HG02610 (cell line): ENCODE results near the gene P2RX6.

ENCODE experiments used
- ATAC-seq: cut with Tn5 transposase; IDR thresholded peaks from one replicate; pipeline ENCODE4 v1.9.1; 2021; ENCODE audit warnings: mild to moderate bottlenecking, moderate library complexity; ENCODE audit not compliant: unreplicated experiment

The P2RX6 gene

DNA sequence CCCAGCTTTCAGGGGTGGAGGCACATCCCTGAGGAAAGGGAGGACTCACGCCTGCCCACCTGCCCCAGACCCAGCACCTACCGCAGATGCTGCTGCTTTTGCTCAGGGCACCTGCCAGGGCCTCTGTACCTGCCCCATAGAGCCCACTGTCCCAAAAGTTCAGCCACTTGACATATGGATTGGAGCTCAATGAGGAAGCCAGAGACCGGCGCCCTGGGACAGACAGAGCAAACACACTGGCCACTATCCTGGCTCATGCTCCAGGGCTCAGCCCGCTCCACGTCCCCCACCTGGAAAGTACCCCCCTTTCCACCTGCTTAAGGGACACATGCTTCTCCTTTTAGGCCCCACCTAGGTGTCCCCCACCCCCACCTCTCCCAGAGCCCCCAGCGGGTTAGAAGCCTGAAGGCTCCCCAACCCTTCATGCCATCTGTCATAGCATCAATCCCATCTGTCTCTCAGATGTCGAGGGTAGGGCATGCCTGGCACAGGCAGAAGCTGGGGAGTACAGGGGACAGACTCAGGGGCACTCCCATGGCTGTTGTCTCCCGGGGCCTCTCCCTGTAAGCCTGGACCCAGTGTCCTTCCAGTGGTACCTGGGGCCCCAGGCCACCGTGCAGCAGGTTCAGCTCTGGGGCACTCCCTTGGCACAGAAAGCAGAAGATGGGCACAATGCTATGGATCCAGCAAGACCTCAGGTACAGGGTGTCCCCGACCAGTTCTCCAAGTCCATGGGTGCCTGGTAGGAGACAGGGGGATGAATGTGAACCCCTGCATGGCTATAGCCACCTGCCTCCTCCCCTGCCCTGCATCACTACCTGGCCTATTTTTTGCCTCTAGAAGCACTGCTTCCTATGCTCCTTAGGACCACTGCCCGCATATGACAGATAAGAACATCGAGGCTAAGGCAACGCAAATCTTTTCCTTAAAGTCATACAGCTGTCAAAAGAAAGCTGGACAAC lies 2.2 kb upstream of the P2RX6 start:
- no peak for ATAC-seq

DNA sequence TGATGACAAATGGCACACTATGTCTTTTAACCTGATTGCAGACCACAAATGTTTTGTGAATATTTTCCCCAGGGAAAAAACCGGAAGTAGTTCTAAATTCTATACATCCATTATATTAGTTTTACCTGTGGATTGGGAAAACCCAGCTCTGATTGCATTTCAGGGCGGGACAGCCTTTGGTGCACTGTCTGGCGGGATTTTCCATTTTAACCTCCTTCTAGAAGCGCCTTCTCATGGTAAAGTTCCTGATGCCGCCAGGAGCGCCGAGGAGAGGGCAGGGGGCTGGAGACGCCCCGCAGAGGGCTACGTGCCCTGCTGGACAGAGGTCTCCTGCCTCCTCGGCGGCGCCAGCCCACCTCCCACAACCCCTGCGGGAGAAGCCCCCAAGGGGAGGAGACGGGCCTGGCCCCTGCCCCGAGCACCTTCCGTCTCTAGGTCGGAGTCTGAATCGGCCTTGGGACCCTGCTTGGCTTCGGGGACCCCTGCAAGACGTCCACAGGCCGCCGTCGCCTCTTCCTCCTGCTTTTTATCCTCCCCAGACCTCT lies 1.2 kb upstream of the P2RX6 start:
- ATAC-seq = no peak

GRCh38 chr22:21014202-21014725 lies 701 bp upstream of the P2RX6 start:
- no peak for ATAC-seq

DNA sequence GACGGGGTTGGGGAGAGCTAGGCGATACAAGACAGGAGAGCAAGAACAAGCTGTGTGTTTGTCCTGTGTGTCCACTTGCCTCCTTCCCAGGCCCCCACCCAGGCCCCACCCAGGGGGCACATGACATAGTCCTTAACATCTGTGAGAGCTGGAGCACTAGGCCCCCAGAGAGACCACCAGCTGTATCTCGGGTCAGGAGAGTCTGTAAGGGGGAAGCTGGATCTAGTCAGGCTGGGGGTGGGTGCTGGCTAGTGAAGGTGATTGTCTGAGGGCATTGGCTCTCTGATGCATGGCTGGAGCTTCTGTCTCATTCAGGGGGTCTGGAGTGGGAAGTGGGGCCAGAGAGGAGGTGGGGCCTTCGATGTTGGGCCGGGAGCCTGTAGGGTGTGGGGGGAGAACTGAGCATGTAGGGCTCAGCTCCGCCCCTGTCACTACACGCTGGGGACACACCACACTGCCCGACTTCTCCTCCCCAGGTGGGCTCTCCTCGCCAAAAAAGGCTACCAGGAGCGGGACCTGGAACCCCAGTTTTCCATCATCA lies 571 bp downstream of the P2RX6 start:
- no peak for ATAC-seq

GRCh38 chr22:21016644-21017420 lies 1.9 kb downstream of the P2RX6 start:
- no peak for ATAC-seq

GRCh38 chr22:21018314-21018713 lies 3.3 kb downstream of the P2RX6 start:
- ATAC-seq = no peak

DNA sequence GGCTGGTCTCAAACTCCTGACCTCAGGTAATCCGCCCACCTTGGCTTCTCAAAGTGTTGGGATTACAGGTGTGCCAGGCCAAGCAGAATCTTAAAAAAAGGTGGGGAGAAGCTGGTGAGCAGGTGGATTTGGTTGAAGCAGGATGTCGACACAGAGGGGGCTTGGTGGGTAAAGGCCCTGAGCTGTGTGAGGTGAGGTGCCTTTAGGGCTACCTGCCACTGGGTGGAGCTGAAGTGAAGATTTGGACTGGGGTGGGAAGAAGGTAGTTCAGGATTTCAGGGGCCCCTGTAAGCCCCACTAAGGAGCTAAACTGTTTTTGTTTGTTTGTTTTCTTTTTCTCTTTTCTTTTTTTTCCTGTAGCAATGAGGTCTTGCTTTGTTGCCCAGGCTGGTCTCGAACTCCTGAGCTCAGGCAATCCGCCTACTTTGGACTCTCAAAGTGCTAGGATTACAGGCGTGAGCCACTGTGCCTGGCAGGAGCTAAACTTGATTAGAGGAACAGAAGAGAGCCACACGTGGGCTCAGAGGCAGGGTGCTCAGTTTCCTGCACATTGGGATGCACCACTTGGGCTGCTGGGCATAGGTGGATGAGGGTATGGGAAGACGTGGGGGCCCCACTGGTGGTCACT lies 6.0 kb downstream of the P2RX6 start:
- no peak for ATAC-seq

DNA sequence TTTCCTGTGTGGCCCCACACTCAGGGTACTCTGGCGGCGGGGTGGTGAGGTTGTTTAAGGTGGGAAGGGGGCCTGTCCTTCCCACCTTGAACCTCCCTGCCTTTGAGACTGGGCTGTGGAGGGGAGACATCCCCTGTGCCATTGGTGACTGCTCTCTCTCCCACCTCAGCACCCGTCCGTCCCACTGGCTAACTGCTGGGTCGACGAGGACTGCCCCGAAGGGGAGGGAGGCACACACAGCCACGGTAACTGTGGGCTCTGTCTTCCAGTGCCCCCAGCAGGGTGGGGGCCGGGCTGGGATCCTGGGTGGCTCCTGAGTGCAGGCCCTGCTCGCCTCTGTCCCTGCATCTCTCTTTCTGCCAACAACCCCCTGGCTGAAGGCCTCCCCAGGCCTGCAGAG lies 7.5 kb downstream of the P2RX6 start:
- ATAC-seq = no peak

- ATAC-seq = no peak
These were observed 8.1 kb downstream of the P2RX6 start for GRCh38 chr22:21022955-21023614.

- no peak for ATAC-seq
These were observed 10.3 kb downstream of the P2RX6 start for GRCh38 chr22:21025266-21025665.

GRCh38 chr22:21025763-21026755 lies 11.1 kb downstream of the P2RX6 start:
- no peak for ATAC-seq

- ATAC-seq = no peak
These were observed 12.1 kb downstream of the P2RX6 start for GRCh38 chr22:21026783-21027692.

DNA sequence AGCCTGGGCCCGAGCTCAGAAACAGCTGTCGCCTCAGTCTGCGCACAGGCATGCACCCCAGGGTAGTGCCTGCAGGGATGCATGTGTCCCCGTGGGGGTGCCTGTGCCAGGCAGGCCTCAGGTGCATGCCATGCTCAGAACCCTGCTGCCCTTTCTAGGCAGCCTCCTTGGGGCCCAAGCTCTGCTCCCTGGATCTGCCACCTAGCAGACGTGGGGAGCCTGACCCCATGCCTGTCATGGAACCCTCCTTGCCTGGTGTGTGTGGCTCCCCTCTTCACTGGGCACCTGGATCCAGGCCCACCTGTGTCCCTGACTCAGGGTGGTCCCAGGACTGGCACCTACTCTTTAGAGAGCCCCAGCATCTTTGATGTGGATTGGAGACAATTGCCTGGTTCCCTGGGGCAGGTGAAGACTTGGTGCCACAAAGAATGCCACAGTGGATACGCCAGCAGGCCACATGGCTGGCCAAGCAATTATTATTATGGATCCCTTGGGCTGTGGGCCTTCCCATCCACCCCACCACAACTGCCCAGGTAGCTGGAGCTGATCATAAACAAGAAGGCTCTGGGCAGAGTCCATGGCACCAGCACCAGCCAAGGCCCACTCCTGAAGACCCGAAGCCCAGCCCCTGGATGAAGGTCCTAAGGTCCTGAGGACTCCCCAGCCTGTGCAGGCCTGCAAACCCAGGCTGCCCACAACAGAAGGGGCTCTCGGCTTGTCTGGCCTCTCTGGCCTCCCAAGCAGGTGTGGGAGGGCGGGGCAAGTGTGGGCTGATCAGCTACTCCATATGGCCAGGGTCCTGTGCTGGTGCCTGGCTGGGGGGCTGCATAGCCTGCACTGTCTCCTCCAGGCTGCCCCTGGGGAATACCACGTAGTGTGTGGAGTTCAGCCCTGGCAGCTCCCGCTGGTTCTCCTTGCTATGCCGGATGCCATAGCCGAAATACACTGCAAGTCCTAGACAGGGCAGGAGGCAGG lies 13.6 kb downstream of the P2RX6 start:
- ATAC-seq = no peak

DNA sequence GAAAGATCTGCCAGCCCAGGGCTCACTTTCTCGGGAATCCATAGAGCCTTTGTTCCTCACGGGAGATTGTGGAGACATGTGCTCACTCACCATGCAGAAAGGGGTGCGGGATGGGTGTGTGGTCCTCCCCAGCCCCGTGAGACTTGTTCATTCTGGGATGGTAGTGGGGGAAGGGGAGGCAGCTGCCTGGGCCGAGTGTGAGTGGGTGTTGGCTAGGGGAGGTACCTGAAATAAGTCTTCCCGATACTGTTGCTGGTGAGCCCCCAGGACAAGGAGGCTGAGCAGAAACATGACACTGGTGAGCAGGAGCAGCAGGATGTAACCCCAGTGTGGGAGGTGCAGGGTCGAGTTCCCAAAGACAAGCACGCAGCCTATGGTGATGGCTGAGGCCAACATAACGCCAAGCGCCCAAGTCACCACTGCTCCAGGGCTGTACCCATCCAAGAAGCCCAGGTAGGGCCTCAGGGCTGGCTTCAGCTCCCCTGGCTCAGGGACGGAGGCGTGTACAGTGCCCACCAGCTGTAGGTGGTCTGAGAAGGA lies 14.6 kb downstream of the P2RX6 start:
- no peak for ATAC-seq

GRCh38 chr22:21030032-21030431 lies 15.1 kb downstream of the P2RX6 start:
- no peak for ATAC-seq
